HG03432 (cell line): ENCODE measurements around the gene BOD1L1.
A peak's percentile ranks its signal among the peaks of the same experiment; 100 is the strongest.

Experiments
- ATAC-seq: cut with Tn5 transposase; IDR thresholded peaks from one replicate; pipeline ENCODE4 v1.9.1; 2021; ENCODE audit warnings: mild to moderate bottlenecking, moderate library complexity; ENCODE audit not compliant: unreplicated experiment

BOD1L1 gene

GRCh38 chr4:13626492-13627177 lies 890 bp downstream of the BOD1L1 start:
- ATAC-seq = no peak

- ATAC-seq = no peak
Observed at GRCh38 chr4:13618212-13618806, 9.2 kb downstream of the BOD1L1 start.

GRCh38 chr4:13617801-13618200 lies 9.7 kb downstream of the BOD1L1 start:
- no peak for ATAC-seq

GRCh38 chr4:13616597-13616996 lies 10.9 kb downstream of the BOD1L1 start:
- ATAC-seq = no peak

- peak; percentile 71 for ATAC-seq
Observed at GRCh38 chr4:13615161-13615560, 12.4 kb downstream of the BOD1L1 start.

- no peak for ATAC-seq
Observed at GRCh38 chr4:13612569-13612968, 15.0 kb downstream of the BOD1L1 start.

- peak; percentile 96 for ATAC-seq
Observed at GRCh38 chr4:13611283-13611842, 16.2 kb downstream of the BOD1L1 start.

- ATAC-seq = no peak
Observed at GRCh38 chr4:13605330-13605729, 22.2 kb downstream of the BOD1L1 start.

GRCh38 chr4:13601848-13602247 lies 25.7 kb downstream of the BOD1L1 start:
- ATAC-seq = peak; percentile 18

GRCh38 chr4:13601048-13601447 lies 26.5 kb downstream of the BOD1L1 start:
- ATAC-seq = peak; percentile 78

- ATAC-seq = no peak
Observed at GRCh38 chr4:13599159-13599558, 28.4 kb downstream of the BOD1L1 start.

- ATAC-seq = no peak
Observed at GRCh38 chr4:13597604-13598003, 29.9 kb downstream of the BOD1L1 start.

- no peak for ATAC-seq
Observed at GRCh38 chr4:13597141-13597540, 30.4 kb downstream of the BOD1L1 start.

- no peak for ATAC-seq
Observed at GRCh38 chr4:13592220-13592619, 35.3 kb downstream of the BOD1L1 start.

- ATAC-seq = no peak
Observed at GRCh38 chr4:13590766-13591165, 36.8 kb downstream of the BOD1L1 start.

- ATAC-seq = no peak
Observed at GRCh38 chr4:13588954-13589353, 38.6 kb downstream of the BOD1L1 start.

GRCh38 chr4:13584481-13584880 lies 43.0 kb downstream of the BOD1L1 start:
- ATAC-seq = no peak

GRCh38 chr4:13580036-13580435 lies 47.5 kb downstream of the BOD1L1 start:
- ATAC-seq = no peak

GRCh38 chr4:13577660-13578059 lies 49.9 kb downstream of the BOD1L1 start:
- ATAC-seq = no peak

GRCh38 chr4:13570916-13571315 lies 56.6 kb downstream of the BOD1L1 start:
- no peak for ATAC-seq

GRCh38 chr4:13567125-13567524 lies 60.4 kb downstream of the BOD1L1 start:
- no peak for ATAC-seq

GRCh38 chr4:13562876-13563275 lies 64.6 kb downstream of the BOD1L1 start:
- ATAC-seq = no peak
